B cell (primary cell): ENCODE data around the gene DRD1. TPM values are rescaled to one million over a fixed set of nuclear protein-coding genes. Genes with fewer than 3 reads are reported as not detected.
A peak's percentile ranks its signal among the peaks of the same experiment; 100 is the strongest.

Experiments used
- ATAC-seq: fragments of 200-7000 bp; cut with Tn5 transposase; one replicate; pipeline ENCODE4 v1.10.0; 2021; ENCODE audit warnings: low read depth, mild to moderate bottlenecking, moderate number of reproducible peaks, moderate library complexity
- CTCF ChIA-PET: fragments of 350-600 bp; sonication (Branson Sonifier 250); formaldehyde crosslinking; loops from one replicate; lab custom pipeline; 2021; ENCODE audit warnings: antibody characterized with exemption, inconsistent platforms; lab: Charles Lee
- POLR2A ChIA-PET: fragments of 350-600 bp; sonication (Branson Sonifier 250); formaldehyde crosslinking; loops from one replicate; lab custom pipeline; 2021; ENCODE audit warnings: antibody characterized with exemption; lab: Charles Lee
- DNase-seq: peaks from one replicate; pipeline ENCODE4 v3.0.0; 2013
- H2AFZ ChIP-seq: 2 replicates; pipeline ENCODE4 v1.6.1; 2012; ENCODE audit warnings: mild to moderate bottlenecking, low read depth, low read length; ENCODE audit not compliant: insufficient read depth, poor library complexity, severe bottlenecking
- H3K27ac ChIP-seq, 2 donors: 1 replicate in 1 of 2; 2 replicates in 1 of 2; pipeline ENCODE4 v1.5.1; 2012 to 2013; ENCODE audit warnings: low read length in 2 of 2, mild to moderate bottlenecking in 2 of 2, moderate library complexity in 1 of 2
- H3K27me3 ChIP-seq, 4 experiments: fragments of 200-600 bp in 1 of 4; sonication (generic) in 1 of 4; replicated peaks in 1 of 4; 1 replicate in 2 of 4; 2 replicates in 2 of 4; pipeline versions ENCODE4 v1.6.1 to v1.7.0; 2013 to 2016; ENCODE audit warnings: low read length in 3 of 4, mild to moderate bottlenecking in 2 of 4, mixed read lengths in 1 of 4, moderate library complexity in 1 of 4; ENCODE audit not compliant: insufficient read depth in 4 of 4, control insufficient read depth in 3 of 4; ENCODE audit errors: control extremely low read depth in 1 of 4
- H3K36me3 ChIP-seq, 2 experiments: replicated peaks in 1 of 2; 1 replicate in 1 of 2; 2 replicates in 1 of 2; pipeline versions ENCODE4 v1.6.1 to v1.7.1; 2013; ENCODE audit warnings: low read length in 1 of 2; ENCODE audit not compliant: insufficient read depth in 2 of 2, control insufficient read depth in 1 of 2; ENCODE audit errors: control extremely low read depth in 1 of 2, extremely low read depth in 1 of 2
- H3K4me1 ChIP-seq, 2 donors: fragments of 200-600 bp in 1 of 2; sonication (generic) in 1 of 2; 1 replicate in 1 of 2; 2 replicates in 1 of 2; pipeline versions ENCODE4 v1.5.1 to v1.6.1; 2013 to 2017; ENCODE audit warnings: low read length in 2 of 2; ENCODE audit not compliant: control insufficient read depth in 2 of 2, insufficient read depth in 2 of 2
- H3K4me2 ChIP-seq: replicated peaks from 2 replicates; pipeline ENCODE3; 2012; ENCODE audit warnings: mild to moderate bottlenecking, low read depth, low read length; ENCODE audit not compliant: poor library complexity, severe bottlenecking
- H3K4me3 ChIP-seq, 5 experiments: fragments of 200-600 bp in 1 of 5; sonication (generic) in 1 of 5; 1 replicate in 3 of 5; 2 replicates in 2 of 5; pipeline versions ENCODE4 v1.5.1 to v1.7.0; 2011 to 2016; ENCODE audit warnings: low read length in 4 of 5, mild to moderate bottlenecking in 4 of 5, low read depth in 2 of 5, control low read depth in 1 of 5, moderate library complexity in 1 of 5; ENCODE audit not compliant: insufficient read depth in 1 of 5; ENCODE audit errors: control extremely low read depth in 1 of 5, extremely low read depth in 1 of 5
- H3K79me2 ChIP-seq: fragments of 200-600 bp; sonication (generic); one replicate; pipeline ENCODE4 v1.6.0; 2016; ENCODE audit warnings: low read length; ENCODE audit not compliant: control insufficient read depth, insufficient read depth
- H3K9ac ChIP-seq: fragments of 200-600 bp; sonication (generic); 2 replicates; pipeline ENCODE4 v1.6.1; 2017; ENCODE audit warnings: mild to moderate bottlenecking, low read length, moderate library complexity
- H3K9me3 ChIP-seq, 3 donors: one replicate each; pipeline versions ENCODE4 v1.6.1 to v1.7.1; 2013; ENCODE audit warnings: low read length in 2 of 3; ENCODE audit not compliant: control insufficient read depth in 2 of 3, insufficient read depth in 1 of 3; ENCODE audit errors: control extremely low read depth in 1 of 3
- H4K20me1 ChIP-seq: 2 replicates; pipeline ENCODE4 v1.6.0; 2012; ENCODE audit warnings: mild to moderate bottlenecking, low read length; ENCODE audit not compliant: insufficient read depth, control insufficient read depth, poor library complexity, severe bottlenecking
- H3K27ac Mint-ChIP-seq: one replicate; pipeline ENCODE4 v1.8.0; 2021; ENCODE audit warnings: mixed read lengths
- H3K27me3 Mint-ChIP-seq: one replicate; pipeline ENCODE4 v1.8.0; 2021; ENCODE audit warnings: mixed read lengths
- H3K4me1 Mint-ChIP-seq: one replicate; pipeline ENCODE4 v1.8.0; 2021; ENCODE audit warnings: mixed read lengths
- H3K4me3 Mint-ChIP-seq: one replicate; pipeline ENCODE4 v1.8.0; 2021; ENCODE audit warnings: mixed read lengths
- H3K9me3 Mint-ChIP-seq: one replicate; pipeline ENCODE4 v1.8.0; 2022; ENCODE audit warnings: mixed read lengths; ENCODE audit not compliant: insufficient read depth
- CTCF ChIP-seq: fragments of 200-600 bp; IDR thresholded peaks from one replicate; pipeline ENCODE4 v1.8.0; 2022; ENCODE audit warnings: antibody characterized with exemption, mild to moderate bottlenecking
- EZH2 ChIP-seq: IDR thresholded peaks from 2 replicates; pipeline ENCODE4 v1.6.1; 2012; ENCODE audit warnings: borderline replicate concordance, low read depth, mild to moderate bottlenecking, moderate library complexity, low read length; ENCODE audit not compliant: insufficient read depth, poor library complexity, severe bottlenecking
- WGBS: methylation state at CpG from one replicate; pipeline ENCODE4 v1.1.5; 2013; ENCODE audit warnings: missing lambda C conversion rate; ENCODE audit not compliant: insufficient coverage; 5-methylcytosine and 5-hydroxymethylcytosine counted together
- intact Hi-C: fragments of 100-400 bp; cut with micrococcal nuclease; formaldehyde crosslinking; loops from one replicate; pipeline ENCODE4 v1.10.0; 2022
- polyA minus RNA-seq: library from RNA; depleted of rRNA, polyadenylated mRNA; stranded (reverse); fragments of >200 nt; gene quantifications from 2 replicates; pipeline ENCODE4 v1.2.3, GENCODE V29; 2012
- polyA plus RNA-seq: library from polyadenylated mRNA; depleted of rRNA; stranded (reverse); fragments of >200 nt; gene quantifications from 2 replicates; pipeline ENCODE4 v1.2.3, GENCODE V29; 2012
- total RNA-seq, 2 donors: library from RNA; stranded (reverse); fragments of 120-200 nt in 1 of 2; gene quantifications; 1 replicate in 1 of 2; 2 replicates in 1 of 2; pipeline versions ENCODE4 v1.2.3 to v1.2.4, GENCODE V29; 2013 to 2022

The DRD1 gene
- total RNA-seq (not detected in 2 replicates), polyA plus RNA-seq (not detected in 2 replicates), polyA minus RNA-seq (0.07 TPM in 1 of 2 replicates, not detected in the other)
- total RNA-seq (2013), result not detected

DNA sequence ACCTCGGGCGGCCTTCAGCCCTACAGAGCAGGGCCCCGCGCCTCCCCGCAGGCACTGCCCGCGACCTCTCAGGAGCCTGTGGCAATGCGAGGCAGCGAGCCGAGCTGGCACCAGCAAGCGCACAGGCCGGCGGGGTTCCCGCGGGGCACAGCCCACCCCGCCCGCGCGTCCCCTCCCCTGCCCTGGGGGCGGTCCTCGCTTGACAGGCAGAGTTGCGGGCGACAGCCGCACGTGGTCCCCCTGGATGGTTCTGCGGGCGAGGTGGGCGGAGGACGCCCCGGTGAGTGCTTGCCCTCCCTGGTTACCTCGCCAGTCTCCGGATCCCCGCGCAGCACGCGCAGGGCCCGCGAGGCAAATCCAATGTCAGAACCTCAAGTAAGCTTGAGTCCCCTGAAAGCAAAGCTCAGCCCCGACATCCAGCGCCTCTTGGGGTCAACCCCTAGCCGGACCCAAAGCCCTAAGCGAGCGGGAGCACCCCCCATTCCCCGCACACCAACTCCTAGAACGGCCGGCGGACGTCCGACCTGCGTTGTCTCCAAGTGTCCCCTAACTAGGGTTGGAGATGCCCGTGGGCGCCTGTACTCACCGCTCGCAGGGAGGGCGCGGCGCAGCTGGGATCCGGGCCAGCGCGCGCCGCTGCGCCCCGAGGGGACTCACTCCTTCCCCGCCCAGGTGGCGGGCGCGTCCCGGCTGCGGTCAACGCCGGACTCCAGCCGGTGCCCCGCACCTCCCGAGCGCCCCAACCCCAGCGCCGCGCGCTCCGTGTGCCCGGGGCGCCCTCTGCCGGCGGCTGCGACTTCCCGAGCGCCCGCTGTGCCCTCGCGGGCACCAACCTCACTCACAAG, at the start of gene DRD1:
DRD1 (minus strand) TSS at position 123 of the 845 bp plus-strand sequence. CDS start 1,083 bp downstream, outside the sequence.
- Histone ChIP-seq H3K27me3 (peaks cover 0 to 29% (median 8%) of the 10 kb centered on the region in 4 experiments), H3K4me2 (peak within 1 kb of the TSS; percentile 50), H3K9me3 (peaks cover 0 to 7% (median 0%) of the 10 kb centered on the region in 3 donors), H3K9ac (no peak within 1 kb of the TSS), H3K27ac (no peak within 1 kb of the TSS), H2AFZ (no peak within 1 kb of the TSS), H4K20me1 (no peaks in the 10 kb centered on the region), H3K79me2 (no peaks in the 10 kb centered on the region), H3K4me1 (no peaks in the 10 kb centered on the region), H3K36me3 (no peaks in the 10 kb centered on the region), H3K4me3 (no peak within 1 kb of the TSS)
- TF ChIP-seq EZH2, result no peak
- TF ChIP-seq CTCF, result peak; percentile 41
- ChIA-PET CTCF (interaction anchor here (1.7 kb wide), 1 partner anchor 20 kb away, joined by 4 read pairs; no protein-coding TSS in a partner anchor), POLR2A (no interaction called here)
- ATAC-seq (peak; percentile 41), DNase-seq (peak; percentile 31)
- Mint-ChIP-seq H3K9me3 (no peaks in the 10 kb centered on the region), H3K4me3 (peak within 1 kb of the TSS; percentile 34), H3K4me1 (peaks cover 2% of the 10 kb centered on the region), H3K27me3 (peaks cover 61% of the 10 kb centered on the region), H3K27ac (no peak within 1 kb of the TSS)
- intact Hi-C loops, result loop anchor here (5.0 kb wide), 1 partner anchor 492 kb away; no protein-coding TSS in a partner anchor
- 2% methylated on average over 89 of the region's 91 CpGs for WGBS

- ATAC-seq, result no peak
- H3K9ac ChIP-seq, result no peak overlapping the region
- no peaks in the 10 kb centered on the region for H3K9me3 ChIP-seq
- no peak overlapping the region for H3K4me3 Mint-ChIP-seq
- no peak overlapping the region for H3K4me2 ChIP-seq
- H3K4me3 ChIP-seq, result no peak overlapping the region
- no peaks in the 10 kb centered on the region for H3K9me3 Mint-ChIP-seq
- no peak overlapping the region for H3K27ac ChIP-seq
- TF ChIP-seq EZH2 (no peak), CTCF (no peak)
- peaks cover 3% of the 10 kb centered on the region for H3K4me1 Mint-ChIP-seq
- H3K27me3 Mint-ChIP-seq, result no peaks in the 10 kb centered on the region
- no peak overlapping the region for H2AFZ ChIP-seq
- 100% methylated on average over 3 of the region's 8 CpGs for WGBS
- H3K27me3 ChIP-seq, result no peaks in the 10 kb centered on the region
- H3K27ac Mint-ChIP-seq, result no peak overlapping the region
- peaks cover 6% of the 10 kb centered on the region for H4K20me1 ChIP-seq
- peaks cover 25% of the 10 kb centered on the region for H3K79me2 ChIP-seq
- H3K4me1 ChIP-seq, result no peaks in the 10 kb centered on the region
- ChIA-PET POLR2A (no interaction called here), CTCF (interaction anchor here (1.4 kb wide), 1 partner anchor 29 kb away, joined by 3 read pairs; no protein-coding TSS in a partner anchor)
- peaks cover 13 to 43% of the 10 kb centered on the region in 2 experiments for H3K36me3 ChIP-seq
- DNase-seq, result no peak
- intact Hi-C loops, result no loop called here
Observed at GRCh38 chr5:175493726-175494125, 49.7 kb upstream of the DRD1 start.
